ENCODE results near the gene MEIG1. TPM values are rescaled to one million over a fixed set of nuclear protein-coding genes. Genes with fewer than 3 reads are reported as not detected.
"Not testable (repeated sequence)": the region's sequence is repeated elsewhere in the genome, so short reads cannot be mapped to it uniquely, and the experiment has no call there.

MEIG1 gene
- total RNA-seq, 2 donors from 2014 or later: not detected

DNA sequence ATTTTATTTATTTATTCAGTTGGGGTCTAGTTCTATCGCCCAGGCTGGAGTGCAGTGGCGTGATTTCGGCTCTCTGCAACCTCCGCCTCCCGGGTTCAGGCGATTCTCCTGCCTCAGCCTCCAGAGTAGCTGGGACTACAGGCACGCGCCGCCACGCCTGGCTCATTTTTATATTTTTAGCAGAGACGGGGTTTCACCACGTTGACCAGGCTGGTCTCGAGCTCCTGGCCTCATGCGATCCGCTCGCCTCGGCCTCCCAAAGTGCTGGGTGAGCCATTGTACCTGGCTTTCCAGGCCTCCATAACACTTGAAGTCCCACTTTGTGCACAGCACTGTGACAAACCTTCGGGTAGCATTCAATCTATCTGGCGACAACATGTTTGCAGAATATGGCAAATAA lies 4.3 kb upstream of the MEIG1 start:
- TF ChIP-seq, protein P1, sequence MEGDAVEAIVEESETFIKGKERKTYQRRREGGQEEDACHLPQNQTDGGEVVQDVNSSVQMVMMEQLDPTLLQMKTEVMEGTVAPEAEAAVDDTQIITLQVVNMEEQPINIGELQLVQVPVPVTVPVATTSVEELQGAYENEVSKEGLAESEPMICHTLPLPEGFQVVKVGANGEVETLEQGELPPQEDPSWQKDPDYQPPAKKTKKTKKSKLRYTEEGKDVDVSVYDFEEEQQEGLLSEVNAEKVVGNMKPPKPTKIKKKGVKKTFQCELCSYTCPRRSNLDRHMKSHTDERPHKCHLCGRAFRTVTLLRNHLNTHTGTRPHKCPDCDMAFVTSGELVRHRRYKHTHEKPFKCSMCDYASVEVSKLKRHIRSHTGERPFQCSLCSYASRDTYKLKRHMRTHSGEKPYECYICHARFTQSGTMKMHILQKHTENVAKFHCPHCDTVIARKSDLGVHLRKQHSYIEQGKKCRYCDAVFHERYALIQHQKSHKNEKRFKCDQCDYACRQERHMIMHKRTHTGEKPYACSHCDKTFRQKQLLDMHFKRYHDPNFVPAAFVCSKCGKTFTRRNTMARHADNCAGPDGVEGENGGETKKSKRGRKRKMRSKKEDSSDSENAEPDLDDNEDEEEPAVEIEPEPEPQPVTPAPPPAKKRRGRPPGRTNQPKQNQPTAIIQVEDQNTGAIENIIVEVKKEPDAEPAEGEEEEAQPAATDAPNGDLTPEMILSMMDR (IDR thresholded peaks at IDR 0.05): no peak
- H3K36me3 ChIP-seq: no peaks in the 10 kb centered on the region
- H3K9me3 ChIP-seq: no peaks in the 10 kb centered on the region
- DNase-seq (ENCODE audit: low spot score) (no peak), ATAC-seq (ENCODE audit: insufficient number of reproducible peaks, low FRiP score, low read depth) (no peak)
- H3K27ac ChIP-seq: peak overlapping the region in 1 of 2 donors; percentile 87
- H3K4me1 ChIP-seq (ENCODE audit: control insufficient read depth in 1 of 2, low read depth in 2 of 2): peaks cover 16 to 26% of the 10 kb centered on the region in 2 donors
- peak overlapping the region; percentile 86 for H3K4me3 ChIP-seq
- H3K27me3 ChIP-seq (replicated peaks; ENCODE audit: insufficient read depth): no peaks in the 10 kb centered on the region

- Histone ChIP-seq H3K4me3 (peak overlapping the region; percentile 79), H3K27me3 (replicated peaks; ENCODE audit: insufficient read depth) (no peaks in the 10 kb centered on the region), H3K4me1 (ENCODE audit: control insufficient read depth in 1 of 2, low read depth in 2 of 2) (peaks cover 7 to 9% of the 10 kb centered on the region in 2 donors), H3K36me3 (no peaks in the 10 kb centered on the region), H3K27ac (peak overlapping the region; percentile 92 to 98), H3K9me3 (no peaks in the 10 kb centered on the region)
- TF ChIP-seq, protein P1 (IDR thresholded peaks at IDR 0.05): no peak
- ATAC-seq (ENCODE audit: insufficient number of reproducible peaks, low FRiP score, low read depth): no peak
- DNase-seq (ENCODE audit: low spot score): no peak
These were observed 342 bp upstream of the MEIG1 start for GRCh38 chr10:14958872-14959220.

GRCh38 chr10:14967897-14968296 lies 8.7 kb downstream of the MEIG1 start:
- no peak for DNase-seq (ENCODE audit: low spot score)
- TF ChIP-seq, protein P1 (IDR thresholded peaks at IDR 0.05): no peak
- H3K9me3 ChIP-seq: no peaks in the 10 kb centered on the region
- no peaks in the 10 kb centered on the region for H3K36me3 ChIP-seq
- no peak for ATAC-seq (ENCODE audit: insufficient number of reproducible peaks, low FRiP score, low read depth)
- H3K27ac ChIP-seq: no peak overlapping the region
- H3K4me1 ChIP-seq (ENCODE audit: control insufficient read depth in 1 of 2, low read depth in 2 of 2): no peaks in the 10 kb centered on the region
- H3K27me3 ChIP-seq (replicated peaks; ENCODE audit: insufficient read depth): no peaks in the 10 kb centered on the region
- H3K4me3 ChIP-seq: no peak overlapping the region

DNA sequence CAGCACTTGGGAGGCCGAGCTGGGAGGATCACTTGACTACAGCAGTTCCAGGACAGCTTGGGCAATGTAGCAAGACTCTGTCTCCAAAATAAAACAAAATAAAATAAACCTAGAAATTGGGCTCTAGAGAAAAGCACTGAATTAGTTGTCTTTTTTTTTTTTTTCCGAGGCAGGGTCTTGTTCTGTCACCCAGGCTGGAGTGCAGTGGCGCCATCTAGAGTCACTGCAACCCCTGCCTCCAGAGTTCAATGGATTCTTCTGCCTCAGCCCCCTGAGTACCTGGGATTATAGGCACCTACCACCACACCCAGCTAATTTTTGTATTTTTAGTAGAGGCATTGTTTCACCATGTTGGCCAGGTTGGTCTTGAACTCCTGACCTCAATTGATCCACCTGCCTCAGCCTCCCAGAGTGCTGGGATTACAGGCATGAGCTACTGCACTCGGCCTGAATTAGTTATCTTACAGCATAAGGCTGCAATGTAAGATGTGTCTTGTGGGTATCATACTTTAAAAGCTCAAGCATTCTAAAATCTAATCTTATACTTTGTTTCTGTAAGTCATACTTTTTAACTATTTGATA lies 12.8 kb downstream of the MEIG1 start:
- no peaks in the 10 kb centered on the region for H3K36me3 ChIP-seq
- ATAC-seq (ENCODE audit: insufficient number of reproducible peaks, low FRiP score, low read depth) (no peak), DNase-seq (ENCODE audit: low spot score) (no peak)
- H3K27ac ChIP-seq: no peak overlapping the region
- no peak overlapping the region for H3K4me3 ChIP-seq
- no peaks in the 10 kb centered on the region for H3K9me3 ChIP-seq
- H3K4me1 ChIP-seq (ENCODE audit: control insufficient read depth in 1 of 2, low read depth in 2 of 2): no peaks in the 10 kb centered on the region
- TF ChIP-seq, protein P1 (IDR thresholded peaks at IDR 0.05): peak; percentile 18
- no peaks in the 10 kb centered on the region for H3K27me3 ChIP-seq (replicated peaks; ENCODE audit: insufficient read depth)

- H3K4me1 ChIP-seq (ENCODE audit: control insufficient read depth in 1 of 2, low read depth in 2 of 2); ATAC-seq (ENCODE audit: insufficient number of reproducible peaks, low FRiP score, low read depth); DNase-seq (ENCODE audit: low spot score); H3K4me3 ChIP-seq; H3K9me3 ChIP-seq; H3K27me3 ChIP-seq (replicated peaks; ENCODE audit: insufficient read depth); H3K36me3 ChIP-seq; H3K27ac ChIP-seq: not testable (repeated sequence)
These were observed 15.2 kb downstream of the MEIG1 start for GRCh38 chr10:14974153-14974998.
